Adipocyte (in vitro differentiated cells): ENCODE measurements around the gene FSTL4.

Source experiments
- DNase-seq: peaks from one replicate; pipeline ENCODE4 v3.0.0-alpha.2; 2015; ENCODE audit warnings: low read depth
- H3K27me3 ChIP-seq: replicated peaks from 2 replicates; pipeline ENCODE4 v1.7.0; 2013; ENCODE audit warnings: mild to moderate bottlenecking, low read length, moderate library complexity; ENCODE audit not compliant: control insufficient read depth, insufficient read depth
- H3K36me3 ChIP-seq: 2 replicates; pipeline ENCODE4 v1.7.0; 2013; ENCODE audit warnings: low read length, mild to moderate bottlenecking, moderate library complexity; ENCODE audit not compliant: control insufficient read depth, insufficient read depth, severe bottlenecking
- H3K4me1 ChIP-seq: 2 replicates; pipeline ENCODE4 v1.7.0; 2013; ENCODE audit warnings: mild to moderate bottlenecking, low read length, moderate library complexity; ENCODE audit not compliant: control insufficient read depth, insufficient read depth
- H3K4me3 ChIP-seq: 2 replicates; pipeline ENCODE4 v1.7.0; 2013; ENCODE audit warnings: mild to moderate bottlenecking, low read length, moderate library complexity
- H3K9ac ChIP-seq: 2 replicates; pipeline ENCODE4 v1.7.0; 2013; ENCODE audit warnings: mild to moderate bottlenecking, low read length, moderate library complexity
- H3K9me3 ChIP-seq: 2 replicates; pipeline ENCODE4 v1.7.0; 2013; ENCODE audit warnings: mild to moderate bottlenecking, low read length, moderate library complexity; ENCODE audit not compliant: control insufficient read depth

Gene FSTL4

DNA sequence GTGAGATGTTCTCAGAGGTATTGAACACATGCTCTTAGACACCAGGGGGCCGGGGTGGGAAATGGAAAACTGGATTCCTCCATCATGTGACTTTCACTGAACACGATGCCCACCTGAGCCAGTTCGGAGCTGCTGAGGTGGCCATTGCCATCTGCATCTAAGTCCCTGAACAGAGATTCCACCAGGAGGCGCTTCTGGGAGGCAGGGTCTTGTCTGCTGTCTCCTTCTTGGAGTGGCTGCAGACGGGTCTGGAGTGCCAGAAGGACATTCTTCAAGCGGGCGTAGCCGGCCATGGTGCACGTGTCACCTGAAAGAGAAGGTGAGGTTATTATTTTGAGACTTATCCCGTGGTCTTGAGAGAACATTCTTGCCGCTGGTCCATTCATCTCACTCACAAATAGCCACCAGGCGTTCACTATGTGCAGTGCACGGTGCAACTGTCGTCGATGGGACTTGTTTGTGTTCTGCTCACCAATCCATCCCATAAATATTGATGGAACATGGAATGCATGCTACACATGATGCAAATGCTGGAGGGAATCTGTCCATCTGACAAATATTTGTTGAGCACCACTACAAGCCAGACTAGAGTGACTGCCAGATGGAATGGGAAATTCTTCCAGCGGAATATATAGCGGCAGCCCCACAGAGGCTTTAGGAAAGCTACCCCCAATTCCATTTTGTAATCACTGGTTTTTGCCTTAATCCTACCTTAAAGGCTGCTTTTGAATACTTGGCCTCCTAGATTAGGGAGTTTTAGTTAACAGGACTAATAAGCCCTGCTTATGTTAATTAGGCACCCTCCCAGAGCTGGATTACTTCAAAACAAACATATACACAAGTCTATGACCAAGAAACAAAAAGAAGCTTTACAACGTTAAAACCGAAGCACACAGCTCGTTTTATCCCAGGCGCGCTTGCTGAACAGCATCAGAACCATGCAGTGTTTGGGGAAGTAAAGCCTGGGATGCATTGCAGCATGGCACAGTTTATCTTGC is 295.7 kb downstream of the FSTL4 start:
- Histone ChIP-seq H3K27me3 (peaks cover 27% of the 10 kb centered on the region), H3K4me1 (no peaks in the 10 kb centered on the region), H3K4me3 (no peak overlapping the region), H3K9ac (no peak overlapping the region), H3K9me3 (no peaks in the 10 kb centered on the region), H3K36me3 (no peaks in the 10 kb centered on the region)
- DNase-seq = no peak

DNA sequence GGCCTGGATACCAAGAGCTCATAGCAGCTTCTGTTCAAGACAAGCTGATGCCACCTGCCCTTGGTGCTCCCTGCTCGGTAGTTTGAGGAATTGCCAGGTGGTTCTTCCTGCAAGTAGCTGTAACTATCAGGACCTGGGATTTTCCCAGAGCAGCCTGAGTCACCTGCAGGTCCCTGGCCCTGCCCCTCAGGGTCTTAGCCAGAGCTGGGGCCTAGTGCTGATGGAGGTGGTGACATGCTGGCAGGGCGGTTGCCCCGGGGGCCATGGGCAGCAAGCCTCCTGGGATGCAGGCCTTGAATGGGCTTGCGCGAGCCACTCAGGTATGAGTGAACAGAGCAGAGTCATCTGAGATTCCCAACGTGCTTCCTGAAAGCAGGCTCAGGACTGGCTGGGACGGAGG is 298.3 kb downstream of the FSTL4 start:
- Histone ChIP-seq H3K27me3 (peaks cover 36% of the 10 kb centered on the region), H3K4me1 (no peaks in the 10 kb centered on the region), H3K36me3 (no peaks in the 10 kb centered on the region), H3K9ac (no peak overlapping the region), H3K9me3 (no peaks in the 10 kb centered on the region), H3K4me3 (no peak overlapping the region)
- no peak for DNase-seq

GRCh38 chr5:133311176-133311575 is 301.2 kb downstream of the FSTL4 start:
- DNase-seq = no peak
- Histone ChIP-seq H3K4me1 (no peaks in the 10 kb centered on the region), H3K9me3 (no peaks in the 10 kb centered on the region), H3K36me3 (no peaks in the 10 kb centered on the region), H3K27me3 (peaks cover 43% of the 10 kb centered on the region), H3K4me3 (no peak overlapping the region), H3K9ac (no peak overlapping the region)

DNA sequence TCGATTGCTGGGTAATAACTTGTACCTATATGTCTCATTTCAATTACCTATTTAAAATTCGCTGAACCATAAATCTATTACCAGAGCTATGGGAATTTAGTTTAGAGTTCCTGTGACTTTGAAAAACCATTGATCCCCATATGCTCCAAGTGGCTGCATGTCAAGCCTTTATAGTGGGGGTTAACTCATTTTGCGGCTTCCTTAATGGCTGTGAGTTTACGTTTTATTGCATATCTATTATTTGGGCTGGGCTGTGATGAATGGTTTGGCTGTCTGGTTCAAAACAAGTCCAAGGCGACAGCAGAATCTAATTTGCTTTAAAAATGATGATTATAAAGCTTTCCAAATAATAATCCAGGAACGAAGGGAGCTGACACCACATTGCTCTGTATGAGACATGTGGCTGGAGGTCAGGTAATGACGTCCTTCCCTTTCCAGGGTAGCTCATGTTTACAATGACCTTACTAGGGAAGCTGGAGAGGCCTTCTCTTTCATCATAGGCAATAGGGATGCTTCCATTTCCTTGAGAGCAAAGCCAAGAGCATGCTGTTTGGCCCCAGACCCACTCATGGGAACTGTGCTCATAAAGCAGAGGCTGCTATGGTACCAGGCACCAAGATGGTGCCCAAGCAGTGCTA is 302.2 kb downstream of the FSTL4 start:
- Histone ChIP-seq H3K36me3 (no peaks in the 10 kb centered on the region), H3K4me1 (no peaks in the 10 kb centered on the region), H3K9me3 (no peaks in the 10 kb centered on the region), H3K9ac (no peak overlapping the region), H3K27me3 (peaks cover 46% of the 10 kb centered on the region), H3K4me3 (no peak overlapping the region)
- no peak for DNase-seq

DNA sequence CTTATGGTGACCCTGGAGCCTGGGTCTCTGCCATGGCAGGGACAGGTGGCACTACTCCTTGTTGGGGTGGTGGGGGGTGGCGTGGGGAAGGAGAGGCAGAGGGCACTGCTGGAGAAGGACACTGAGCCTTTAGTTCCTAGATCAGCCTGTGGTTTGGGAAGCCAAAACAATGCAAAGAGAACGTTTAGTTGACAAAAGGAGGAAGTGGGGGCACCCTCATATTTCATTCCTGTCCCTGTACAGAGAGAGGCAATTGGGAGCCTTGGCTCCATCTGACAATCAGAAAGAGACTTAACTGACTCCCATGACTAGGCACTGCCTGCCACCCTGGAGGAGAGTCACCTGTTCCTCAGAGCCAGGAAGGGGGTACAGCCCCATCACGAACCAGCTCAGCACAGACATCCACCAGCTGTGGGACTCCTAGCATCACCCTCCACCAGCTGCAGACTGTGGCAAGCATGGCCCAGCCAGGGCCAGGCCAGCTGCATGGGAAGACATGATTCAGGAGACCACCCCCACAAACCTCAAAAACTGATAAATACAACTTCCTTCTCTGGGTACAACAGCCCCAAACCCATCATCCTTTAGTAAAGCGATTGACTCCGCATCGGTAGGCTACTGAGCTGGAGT is 303.1 kb downstream of the FSTL4 start:
- peaks cover 47% of the 10 kb centered on the region for H3K27me3 ChIP-seq
- no peak for DNase-seq

GRCh38 chr5:133307275-133307674 is 305.1 kb downstream of the FSTL4 start:
- no peak overlapping the region for H3K9ac ChIP-seq
- no peaks in the 10 kb centered on the region for H3K36me3 ChIP-seq
- H3K4me1 ChIP-seq = no peaks in the 10 kb centered on the region
- H3K4me3 ChIP-seq = no peak overlapping the region
- DNase-seq = no peak
- H3K27me3 ChIP-seq = peaks cover 56% of the 10 kb centered on the region
- H3K9me3 ChIP-seq = no peaks in the 10 kb centered on the region

More for the DNA sequence above, 303.1 kb downstream of the FSTL4 start:
- Histone ChIP-seq H3K4me1 (no peaks in the 10 kb centered on the region), H3K36me3 (no peaks in the 10 kb centered on the region), H3K9ac (no peak overlapping the region), H3K4me3 (no peak overlapping the region), H3K9me3 (no peaks in the 10 kb centered on the region)

DNA sequence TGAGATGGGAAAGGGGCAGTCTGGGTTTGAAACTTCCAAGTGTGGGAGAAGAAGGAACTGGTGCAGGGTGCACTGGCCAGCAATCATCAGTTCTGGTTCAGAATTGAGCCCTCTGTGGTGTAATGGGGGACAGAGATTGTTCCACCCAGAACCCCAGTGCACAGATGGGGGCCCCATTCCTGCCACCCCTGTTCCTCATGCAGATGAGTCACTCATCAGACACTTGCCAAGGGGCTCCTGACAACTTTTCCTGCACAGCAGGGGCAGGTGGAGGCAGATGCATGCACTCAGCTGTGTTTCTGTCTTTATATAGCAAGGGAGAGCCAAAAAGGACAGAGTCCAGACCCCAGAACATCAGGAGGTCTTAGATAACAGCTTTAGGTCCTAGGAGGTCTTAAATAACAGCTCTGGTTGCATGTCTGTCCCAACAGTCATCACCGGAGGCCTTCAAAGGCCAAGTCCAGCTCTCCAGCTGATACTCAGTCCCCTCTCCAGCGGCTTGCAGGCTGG is 307.6 kb downstream of the FSTL4 start:
- Histone ChIP-seq H3K4me1 (no peaks in the 10 kb centered on the region), H3K4me3 (no peak overlapping the region), H3K36me3 (no peaks in the 10 kb centered on the region), H3K9me3 (no peaks in the 10 kb centered on the region), H3K27me3 (peaks cover 57% of the 10 kb centered on the region), H3K9ac (no peak overlapping the region)
- no peak for DNase-seq

- Histone ChIP-seq H3K9me3 (no peaks in the 10 kb centered on the region), H3K9ac (no peak overlapping the region), H3K4me3 (no peak overlapping the region), H3K27me3 (peaks cover 54% of the 10 kb centered on the region), H3K4me1 (no peaks in the 10 kb centered on the region), H3K36me3 (no peaks in the 10 kb centered on the region)
- no peak for DNase-seq
Observed at GRCh38 chr5:133304178-133304577, 308.2 kb downstream of the FSTL4 start.

DNA sequence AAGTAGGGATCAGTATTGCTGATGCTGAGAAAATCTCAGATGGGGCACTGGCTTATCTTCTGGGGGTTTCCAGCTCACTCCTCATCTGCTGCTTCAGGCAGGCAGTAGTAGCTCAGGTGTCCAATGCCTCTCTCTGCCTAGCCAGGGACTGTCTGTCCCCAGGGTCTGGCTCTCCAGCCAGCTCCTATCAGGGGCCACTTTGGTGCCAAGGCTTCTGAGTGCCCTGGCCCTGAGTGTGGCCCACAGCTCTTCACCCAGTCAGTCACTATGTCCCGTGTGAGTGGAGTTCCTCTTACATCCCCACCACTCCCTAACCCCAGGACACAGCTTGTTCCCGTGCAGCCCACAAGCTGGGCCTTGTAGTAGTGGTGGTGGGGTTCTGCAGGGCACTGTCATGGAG is 309.0 kb downstream of the FSTL4 start:
- Histone ChIP-seq H3K36me3 (no peaks in the 10 kb centered on the region), H3K9me3 (no peaks in the 10 kb centered on the region), H3K27me3 (peaks cover 54% of the 10 kb centered on the region), H3K4me1 (no peaks in the 10 kb centered on the region), H3K4me3 (no peak overlapping the region), H3K9ac (no peak overlapping the region)
- DNase-seq = no peak

- Histone ChIP-seq H3K9ac (no peak overlapping the region), H3K36me3 (no peaks in the 10 kb centered on the region), H3K4me1 (no peaks in the 10 kb centered on the region), H3K27me3 (peaks cover 59% of the 10 kb centered on the region), H3K9me3 (no peaks in the 10 kb centered on the region), H3K4me3 (no peak overlapping the region)
- DNase-seq = no peak
Observed at GRCh38 chr5:133299728-133300127, 312.6 kb downstream of the FSTL4 start.

GRCh38 chr5:133299021-133299420 is 313.3 kb downstream of the FSTL4 start:
- no peak for DNase-seq
- H3K9ac ChIP-seq = no peak overlapping the region
- no peaks in the 10 kb centered on the region for H3K36me3 ChIP-seq
- no peak overlapping the region for H3K4me3 ChIP-seq
- H3K27me3 ChIP-seq = peaks cover 62% of the 10 kb centered on the region
- no peaks in the 10 kb centered on the region for H3K9me3 ChIP-seq
- H3K4me1 ChIP-seq = no peaks in the 10 kb centered on the region
